Smooth muscle cell (in vitro differentiated cells): ENCODE measurements around the gene CUX1. TPM values are rescaled to one million over a fixed set of nuclear protein-coding genes. Genes with fewer than 3 reads are reported as not detected.

Experiments
- DNase-seq: peaks from one replicate; lab custom pipeline; 2025; ENCODE audit not compliant: unreplicated experiment; lab: John Stamatoyannopoulos, UW
- H2AFZ ChIP-seq: fragments of 200-600 bp; sonication (generic); 2 replicates; pipeline ENCODE4 v1.6.0; 2016; ENCODE audit warnings: antibody characterized with exemption, low read depth, mild to moderate bottlenecking
- H3F3A ChIP-seq: fragments of 200-600 bp; sonication (generic); 2 replicates; pipeline ENCODE4 v1.6.0; 2017; ENCODE audit warnings: antibody characterized with exemption, low read depth
- H3K27ac ChIP-seq: fragments of 200-600 bp; sonication (generic); 2 replicates; pipeline ENCODE4 v1.5.1; 2016; ENCODE audit warnings: low read depth, mild to moderate bottlenecking
- H3K27me3 ChIP-seq: fragments of 200-600 bp; sonication (generic); 2 replicates; pipeline ENCODE4 v1.6.1; 2016; ENCODE audit warnings: low read depth, mild to moderate bottlenecking
- H3K36me3 ChIP-seq: fragments of 200-600 bp; sonication (generic); 2 replicates; pipeline ENCODE4 v1.5.1; 2016; ENCODE audit warnings: low read depth
- H3K4me1 ChIP-seq: fragments of 200-600 bp; sonication (generic); 2 replicates; pipeline ENCODE4 v1.5.1; 2016; ENCODE audit warnings: low read depth
- H3K4me2 ChIP-seq: fragments of 200-600 bp; sonication (generic); 2 replicates; pipeline ENCODE4 v1.6.0; 2016; ENCODE audit warnings: mild to moderate bottlenecking
- H3K4me3 ChIP-seq: fragments of 200-600 bp; sonication (generic); 2 replicates; pipeline ENCODE4 v1.5.1; 2016; ENCODE audit warnings: mild to moderate bottlenecking
- H3K79me2 ChIP-seq: fragments of 200-600 bp; sonication (generic); 2 replicates; pipeline ENCODE4 v1.6.0; 2016; ENCODE audit warnings: low read depth, mild to moderate bottlenecking
- H3K9ac ChIP-seq: fragments of 200-600 bp; sonication (generic); 2 replicates; pipeline ENCODE4 v1.6.0; 2016; ENCODE audit warnings: low read depth
- H3K9me3 ChIP-seq: fragments of 200-600 bp; sonication (generic); replicated peaks from 2 replicates; pipeline ENCODE4 v1.5.1; 2016; ENCODE audit warnings: low read depth
- H4K20me1 ChIP-seq: fragments of 200-600 bp; sonication (generic); 2 replicates; pipeline ENCODE4 v1.6.0; 2016; ENCODE audit warnings: low read depth
- CTCF ChIP-seq: fragments of 200-600 bp; sonication (generic); IDR thresholded peaks from 2 replicates; pipeline ENCODE4 v1.5.1; 2017; ENCODE audit warnings: borderline replicate concordance, mild to moderate bottlenecking, antibody characterized with exemption; ENCODE audit not compliant: insufficient read depth, poor library complexity, severe bottlenecking
- WGBS: methylation state at CpG from one replicate; pipeline ENCODE4 v1.1.7; 2016; ENCODE audit warnings: low lambda C conversion rate; 5-methylcytosine and 5-hydroxymethylcytosine counted together
- polyA plus RNA-seq: library from polyadenylated mRNA; unstranded; fragments of >200 nt; fragmentation: Nextera tagmentation; extraction: Ambion mirVana; gene quantifications from 2 replicates; pipeline ENCODE4 v1.2.1, GENCODE V29; 2016
- total RNA-seq: library from RNA; depleted of rRNA; stranded (reverse); fragments of >200 nt; gene quantifications from 2 replicates; pipeline ENCODE4 v1.2.3, GENCODE V29; 2014

CUX1 gene
- total and polyA plus RNA-seq, 2 experiments from 2014 or later = 56.3 to 78.4 TPM

- no peak for DNase-seq
- Histone ChIP-seq H3K4me3 (no peak overlapping the region), H2AFZ (no peak overlapping the region), H3K79me2 (peaks cover 100% of the 10 kb centered on the region), H3F3A (no peaks in the 10 kb centered on the region), H3K4me2 (no peak overlapping the region), H3K9ac (no peak overlapping the region), H3K27ac (peak overlapping the region; percentile 31), H3K9me3 (no peaks in the 10 kb centered on the region), H4K20me1 (peaks cover 100% of the 10 kb centered on the region), H3K36me3 (no peaks in the 10 kb centered on the region), H3K4me1 (peaks cover under 1% of the 10 kb centered on the region), H3K27me3 (no peaks in the 10 kb centered on the region)
- TF ChIP-seq CTCF = no peak
- WGBS = 92% methylated on average over 14 of the region's 14 CpGs
These were observed 14.8 kb downstream of the CUX1 start for GRCh38 chr7:101832205-101832631.

- Histone ChIP-seq H3K36me3 (no peaks in the 10 kb centered on the region), H3K27ac (peak overlapping the region; percentile 31), H4K20me1 (peaks cover 100% of the 10 kb centered on the region), H3K9me3 (no peaks in the 10 kb centered on the region), H3K79me2 (peaks cover 100% of the 10 kb centered on the region), H2AFZ (no peak overlapping the region), H3K27me3 (no peaks in the 10 kb centered on the region), H3K9ac (no peak overlapping the region), H3K4me2 (no peak overlapping the region), H3F3A (no peaks in the 10 kb centered on the region), H3K4me3 (no peak overlapping the region), H3K4me1 (no peaks in the 10 kb centered on the region)
- TF ChIP-seq CTCF = no peak
- 97% methylated on average over 14 of the region's 14 CpGs for WGBS
- no peak for DNase-seq
These were observed 15.4 kb downstream of the CUX1 start for GRCh38 chr7:101832685-101833375.

- no peak overlapping the region for H3K27ac ChIP-seq
These were observed 16.4 kb downstream of the CUX1 start for GRCh38 chr7:101833799-101834198.

More at GRCh38 chr7:101833799-101834198, 16.4 kb downstream of the CUX1 start:
- no peak for TF ChIP-seq CTCF
- H3K79me2 ChIP-seq = peaks cover 100% of the 10 kb centered on the region
- no peak overlapping the region for H3K4me2 ChIP-seq
- H3K4me3 ChIP-seq = no peak overlapping the region
- no peak overlapping the region for H2AFZ ChIP-seq
- WGBS = 87% methylated on average over 9 of the region's 9 CpGs
- H3K4me1 ChIP-seq = peaks cover 4% of the 10 kb centered on the region
- no peaks in the 10 kb centered on the region for H3F3A ChIP-seq
- H4K20me1 ChIP-seq = peaks cover 100% of the 10 kb centered on the region
- DNase-seq = no peak
- H3K27me3 ChIP-seq = no peaks in the 10 kb centered on the region
- no peak overlapping the region for H3K9ac ChIP-seq
- no peaks in the 10 kb centered on the region for H3K36me3 ChIP-seq
- H3K9me3 ChIP-seq = no peaks in the 10 kb centered on the region
